Activated T-cell treated with anti-CD3 and anti-CD28 coated beads, Interleukin-2, amount 50 U/mL, for 1 hour (primary cell): ENCODE results near the gene UNC45B.
"Not testable (repeated sequence)": the region's sequence is repeated elsewhere in the genome, so short reads cannot be mapped to it uniquely, and the experiment has no call there.

Source experiments
- DNase-seq: peaks from one replicate; pipeline ENCODE4 v3.0.0-alpha.2; 2020

The UNC45B gene, protein sequence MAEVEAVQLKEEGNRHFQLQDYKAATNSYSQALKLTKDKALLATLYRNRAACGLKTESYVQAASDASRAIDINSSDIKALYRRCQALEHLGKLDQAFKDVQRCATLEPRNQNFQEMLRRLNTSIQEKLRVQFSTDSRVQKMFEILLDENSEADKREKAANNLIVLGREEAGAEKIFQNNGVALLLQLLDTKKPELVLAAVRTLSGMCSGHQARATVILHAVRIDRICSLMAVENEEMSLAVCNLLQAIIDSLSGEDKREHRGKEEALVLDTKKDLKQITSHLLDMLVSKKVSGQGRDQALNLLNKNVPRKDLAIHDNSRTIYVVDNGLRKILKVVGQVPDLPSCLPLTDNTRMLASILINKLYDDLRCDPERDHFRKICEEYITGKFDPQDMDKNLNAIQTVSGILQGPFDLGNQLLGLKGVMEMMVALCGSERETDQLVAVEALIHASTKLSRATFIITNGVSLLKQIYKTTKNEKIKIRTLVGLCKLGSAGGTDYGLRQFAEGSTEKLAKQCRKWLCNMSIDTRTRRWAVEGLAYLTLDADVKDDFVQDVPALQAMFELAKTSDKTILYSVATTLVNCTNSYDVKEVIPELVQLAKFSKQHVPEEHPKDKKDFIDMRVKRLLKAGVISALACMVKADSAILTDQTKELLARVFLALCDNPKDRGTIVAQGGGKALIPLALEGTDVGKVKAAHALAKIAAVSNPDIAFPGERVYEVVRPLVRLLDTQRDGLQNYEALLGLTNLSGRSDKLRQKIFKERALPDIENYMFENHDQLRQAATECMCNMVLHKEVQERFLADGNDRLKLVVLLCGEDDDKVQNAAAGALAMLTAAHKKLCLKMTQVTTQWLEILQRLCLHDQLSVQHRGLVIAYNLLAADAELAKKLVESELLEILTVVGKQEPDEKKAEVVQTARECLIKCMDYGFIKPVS

DNA sequence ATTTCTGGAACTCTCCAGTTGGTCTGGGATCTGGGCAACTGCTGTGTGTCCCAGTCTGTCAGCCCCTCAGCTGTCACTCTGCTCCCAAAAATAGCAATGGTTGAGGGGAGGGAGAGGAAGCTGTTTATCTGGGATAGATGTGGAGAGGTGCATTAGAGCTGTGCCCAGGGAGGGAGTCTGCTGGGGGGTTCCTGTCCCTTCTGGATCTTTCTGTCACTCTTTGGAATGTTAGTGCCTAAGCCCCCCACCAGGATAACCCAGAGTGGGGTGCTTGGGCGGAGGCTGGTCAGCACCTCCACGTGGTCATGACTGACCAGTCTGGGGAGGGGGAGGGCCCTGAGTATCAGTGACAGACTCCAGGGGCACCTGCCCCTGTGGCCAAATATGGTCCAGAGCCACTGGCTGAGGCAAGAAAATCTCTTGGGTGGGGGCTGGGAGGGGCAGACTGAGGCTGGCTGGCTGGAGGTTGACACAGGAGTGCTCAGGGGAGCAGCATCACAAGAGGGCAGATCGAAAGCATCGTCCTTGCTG lies at the start of gene UNC45B:
TSS of gene UNC45B (plus strand) at position 443 of the 531 bp plus-strand sequence. CDS start 447 bp downstream, outside the sequence.
- no peak for DNase-seq

DNA sequence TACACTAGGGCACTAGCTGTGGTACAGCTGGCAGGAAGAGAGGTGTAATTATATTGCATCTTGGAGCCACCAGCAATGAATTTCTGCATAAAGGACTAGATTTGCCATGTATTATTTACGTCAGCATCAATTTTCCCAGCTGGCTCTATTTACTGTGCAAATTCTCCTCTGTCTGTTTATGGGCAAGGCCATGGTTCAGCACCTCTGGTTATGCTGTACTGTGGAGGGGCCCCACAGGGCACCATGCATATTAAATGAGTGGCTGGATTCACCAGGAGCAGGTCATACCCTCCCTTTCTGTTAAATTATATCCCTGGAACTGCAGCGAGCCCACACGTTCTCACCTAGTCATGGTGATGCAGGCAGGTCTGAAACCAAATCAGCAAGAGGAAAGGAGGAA lies 47.7 kb upstream of the UNC45B start:
- DNase-seq, result no peak

DNA sequence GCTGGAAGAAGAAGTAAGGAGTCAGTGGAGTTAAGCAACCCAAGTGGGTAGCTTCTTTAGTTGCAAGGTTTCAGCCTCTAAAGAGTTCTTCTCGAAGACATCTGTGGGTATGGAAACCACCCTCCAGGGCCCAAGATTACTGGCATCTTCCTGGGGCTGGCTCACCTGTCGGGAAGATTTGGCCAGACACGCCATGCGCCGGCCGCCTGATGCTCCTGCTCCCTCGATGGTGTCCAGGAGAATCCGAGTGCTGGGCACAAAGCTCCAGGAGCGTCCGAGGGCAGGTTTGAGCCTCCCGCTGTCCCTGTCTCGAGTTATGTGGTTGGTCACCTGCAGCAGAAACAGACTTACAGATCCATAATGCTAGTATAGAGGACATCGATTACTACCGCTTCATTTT lies 46.6 kb upstream of the UNC45B start:
- no peak for DNase-seq

DNA sequence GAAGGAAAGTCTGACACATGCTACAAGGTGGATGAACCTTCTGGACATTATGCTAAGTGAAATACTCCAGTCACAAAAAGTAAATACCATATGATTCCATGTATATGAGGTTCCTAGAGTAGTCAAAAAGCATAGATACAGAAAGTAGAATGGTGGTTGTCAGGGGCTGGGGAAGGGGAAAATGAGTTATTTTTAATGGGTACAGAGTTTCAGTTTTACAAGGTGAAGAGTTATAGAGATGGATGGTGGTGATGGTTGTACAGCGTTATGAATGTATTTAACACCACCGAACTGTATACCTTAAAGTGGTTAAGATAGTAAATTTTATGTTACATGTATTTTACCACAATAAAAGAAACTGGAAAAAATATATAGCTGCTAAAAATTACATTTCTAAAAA lies 45.9 kb upstream of the UNC45B start:
- DNase-seq, result no peak

DNA sequence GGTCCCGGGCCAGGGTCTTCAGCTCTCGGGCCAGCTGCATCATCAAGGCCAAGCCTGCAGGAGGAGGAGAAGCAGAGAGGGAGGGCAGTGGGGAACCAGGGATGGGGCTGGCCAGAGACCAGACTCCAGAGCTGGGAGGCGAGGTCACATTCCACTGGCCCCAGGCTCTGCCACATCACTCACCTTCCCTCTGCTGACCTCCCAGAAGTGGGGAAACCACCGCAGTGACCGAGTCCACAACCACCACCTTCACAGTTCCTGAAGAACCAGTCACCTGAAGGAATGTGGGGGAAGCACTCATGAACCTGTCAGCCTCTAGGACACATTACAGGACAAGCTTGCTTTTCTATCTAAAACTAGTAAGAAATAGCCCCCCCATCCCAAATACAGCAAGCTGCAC lies 44.3 kb upstream of the UNC45B start:
- no peak for DNase-seq

DNA sequence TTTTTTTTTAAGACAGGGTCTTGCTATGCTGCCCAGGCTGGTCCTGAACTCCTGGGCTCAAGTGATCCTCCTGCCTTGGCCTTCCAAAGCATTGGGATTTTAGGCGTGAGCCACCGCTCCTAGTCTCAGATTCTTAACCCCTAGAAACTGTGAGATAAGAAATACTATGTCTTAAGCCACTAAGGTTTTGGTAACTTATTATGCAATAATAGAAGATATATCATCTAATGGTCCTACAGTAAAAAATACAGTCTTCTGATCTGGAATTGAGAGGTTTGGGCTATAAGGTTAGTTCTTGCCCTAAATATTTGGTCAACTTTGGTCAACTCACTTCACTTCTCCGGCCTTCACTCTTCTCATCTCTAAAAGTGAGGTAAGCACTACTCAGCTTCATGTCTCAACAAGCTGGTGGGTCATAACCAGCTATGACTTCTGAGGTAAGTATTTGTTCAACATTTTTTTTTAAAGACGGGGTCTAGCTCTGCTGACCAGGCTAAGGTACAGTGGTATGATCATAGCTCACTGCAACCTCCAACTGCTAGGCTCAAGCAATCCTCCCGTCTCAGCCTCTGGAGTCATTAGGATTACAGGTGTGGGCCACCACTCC lies 42.7 kb upstream of the UNC45B start:
- DNase-seq, result no peak

DNA sequence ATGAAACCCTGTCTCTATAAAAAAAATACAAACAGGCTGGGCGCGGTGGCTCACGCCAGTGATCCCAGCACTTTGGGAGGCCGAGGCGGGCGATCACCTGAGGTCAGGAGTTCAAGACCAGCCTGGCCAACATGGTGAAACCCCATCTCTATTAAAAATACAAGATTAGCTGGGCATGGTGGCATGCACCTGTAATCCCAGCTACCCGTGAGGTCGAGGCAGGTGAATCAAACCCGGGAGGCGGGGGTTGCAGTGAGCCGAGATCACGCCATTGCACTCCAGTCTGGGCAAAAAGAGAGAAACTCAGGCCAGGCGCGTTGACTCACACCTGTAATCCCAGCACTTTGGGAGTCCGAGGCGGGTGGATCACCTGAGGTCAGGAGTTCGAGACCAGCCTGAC lies 36.8 kb upstream of the UNC45B start:
- not testable (repeated sequence) for DNase-seq

DNA sequence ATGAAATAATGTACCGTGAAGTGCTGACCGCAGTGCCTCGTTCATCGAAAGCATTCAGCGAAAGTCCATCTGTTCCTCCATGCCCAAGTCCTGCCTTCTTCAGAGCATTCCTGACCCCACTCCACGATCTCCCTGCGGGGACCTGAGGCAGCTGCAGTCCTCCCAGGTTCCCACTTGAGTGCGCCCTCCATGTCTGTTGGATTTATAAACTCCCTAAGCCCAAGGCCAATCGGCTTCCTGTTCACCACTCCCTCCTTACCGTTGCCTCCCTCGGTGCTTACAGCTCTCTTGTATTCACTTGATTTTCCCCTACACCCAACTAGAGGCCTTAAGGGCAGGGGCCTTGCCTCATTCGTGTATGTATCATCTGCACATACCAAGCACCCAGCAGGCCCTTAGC lies 30.8 kb upstream of the UNC45B start:
- no peak for DNase-seq

DNA sequence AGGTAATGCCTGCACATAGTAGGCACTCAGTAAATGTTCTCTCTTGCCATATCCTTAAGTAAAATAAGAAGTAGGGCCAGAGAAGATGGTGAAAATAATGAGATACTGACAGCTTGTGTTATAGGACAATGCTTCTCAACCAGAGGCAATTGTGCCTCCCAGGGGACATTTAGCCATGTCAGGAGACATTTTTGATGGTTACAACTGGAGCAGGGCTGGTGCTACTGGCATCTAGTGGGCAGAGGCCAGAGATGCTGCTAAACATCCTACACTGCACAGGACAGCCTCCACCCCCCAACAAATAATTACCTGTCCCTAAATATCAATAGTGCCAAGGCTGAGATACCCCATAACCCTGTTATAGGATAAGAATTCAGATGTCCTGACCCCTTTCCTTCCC lies 29.6 kb upstream of the UNC45B start:
- no peak for DNase-seq

DNA sequence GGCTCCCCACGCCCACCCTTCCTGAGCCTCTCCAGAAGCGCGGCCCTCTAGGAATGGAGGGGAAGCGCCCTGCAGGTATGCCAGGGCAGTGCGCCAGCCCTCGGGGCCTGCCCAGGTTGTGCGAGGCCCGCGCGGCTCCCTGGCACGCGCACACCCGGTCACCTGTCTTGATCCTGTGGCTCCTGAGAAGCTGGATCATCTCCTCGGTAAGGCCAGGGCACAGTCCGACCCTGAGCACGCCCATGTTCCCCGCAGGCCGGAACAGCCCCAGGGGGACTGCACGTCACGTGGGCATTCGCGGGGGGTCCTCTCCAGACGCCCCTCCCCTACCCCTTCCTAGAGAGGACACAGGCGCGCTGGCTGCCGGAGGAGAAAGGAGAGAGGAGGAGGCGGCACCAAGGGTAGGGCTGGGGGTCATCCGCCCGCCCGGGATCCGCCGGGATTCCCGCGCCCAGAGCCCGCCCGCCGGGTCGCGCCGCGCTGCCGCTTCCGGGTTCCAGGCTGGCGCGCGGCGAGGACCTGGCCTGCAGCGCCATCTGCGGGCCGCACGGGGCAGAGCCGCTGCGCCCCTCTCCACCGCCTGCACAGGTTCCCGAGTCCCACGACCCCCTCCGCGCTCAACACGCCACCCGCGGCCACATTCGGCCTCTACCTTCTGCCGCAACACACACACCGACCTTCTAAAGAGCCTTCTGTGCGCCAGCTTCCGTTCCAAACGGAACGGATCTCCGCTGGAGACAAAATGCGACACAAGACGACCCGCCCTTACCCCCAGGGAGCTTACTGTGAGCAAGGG lies 28.0 kb upstream of the UNC45B start, which contains the start of gene RAD51D:
TSS of gene RAD51D (minus strand) at position 491 of the 796 bp plus-strand sequence. CDS start at position 244, 247 bp downstream.
- peak; percentile 88 for DNase-seq

DNA sequence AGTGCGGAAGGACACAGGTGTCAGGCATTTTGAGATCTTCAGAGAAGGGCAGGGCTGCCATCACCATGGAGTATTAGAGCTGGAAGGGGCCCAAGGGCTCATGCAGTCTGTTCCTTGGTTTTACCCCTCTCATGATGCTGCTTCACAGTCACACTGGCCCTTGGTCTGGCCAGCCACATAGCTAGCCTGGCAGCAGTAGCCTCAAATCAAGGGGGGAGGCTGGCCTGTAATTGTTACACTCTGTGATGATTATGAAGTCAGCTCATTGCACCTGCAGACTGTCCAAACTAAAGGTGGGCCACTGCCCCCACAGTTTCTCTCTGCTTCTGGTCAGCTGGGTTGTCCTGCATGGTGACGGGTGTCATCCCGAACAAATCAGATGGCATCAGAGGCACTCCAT lies 26.3 kb upstream of the UNC45B start, which contains the start of gene FNDC8:
TSS of gene FNDC8 (plus strand) at position 301 of the 400 bp plus-strand sequence. CDS start at position 380, 79 bp downstream.
- no peak for DNase-seq

DNA sequence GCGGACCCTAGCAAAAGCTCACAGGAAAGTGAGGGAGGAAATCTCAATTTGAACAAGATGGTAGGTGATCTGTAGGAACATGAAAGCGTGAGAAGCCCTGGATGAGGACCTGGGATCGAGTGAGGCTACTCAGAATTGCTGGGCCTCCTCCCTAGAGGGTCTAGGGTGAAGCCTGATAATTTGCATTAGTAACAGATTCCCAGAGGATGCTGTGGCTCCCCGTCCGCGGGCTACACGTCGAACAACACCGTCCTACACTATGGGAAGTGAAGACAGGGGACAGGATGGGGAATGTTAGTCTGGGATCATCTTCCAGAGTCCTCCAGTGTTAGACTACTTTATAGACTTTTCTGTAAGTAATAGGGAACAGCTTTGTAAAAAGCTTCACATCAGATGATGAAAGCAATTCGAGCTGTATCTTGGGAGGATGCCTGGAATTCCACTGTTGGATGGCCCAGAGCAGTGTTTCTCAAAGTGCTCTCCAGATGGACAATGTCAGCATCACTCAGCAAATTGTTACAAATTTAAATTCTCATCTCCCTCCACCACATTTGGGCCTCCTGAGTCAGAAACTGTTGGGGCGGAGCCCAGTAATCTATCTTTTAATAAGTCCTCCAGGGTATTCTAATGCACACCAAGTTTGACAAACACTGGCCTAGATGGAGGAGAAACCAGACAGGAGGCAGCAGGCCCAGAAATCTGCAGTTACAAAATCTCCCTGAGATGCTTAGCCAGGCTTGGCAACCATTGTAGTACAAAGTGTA lies 19.7 kb upstream of the UNC45B start:
- no peak for DNase-seq

DNA sequence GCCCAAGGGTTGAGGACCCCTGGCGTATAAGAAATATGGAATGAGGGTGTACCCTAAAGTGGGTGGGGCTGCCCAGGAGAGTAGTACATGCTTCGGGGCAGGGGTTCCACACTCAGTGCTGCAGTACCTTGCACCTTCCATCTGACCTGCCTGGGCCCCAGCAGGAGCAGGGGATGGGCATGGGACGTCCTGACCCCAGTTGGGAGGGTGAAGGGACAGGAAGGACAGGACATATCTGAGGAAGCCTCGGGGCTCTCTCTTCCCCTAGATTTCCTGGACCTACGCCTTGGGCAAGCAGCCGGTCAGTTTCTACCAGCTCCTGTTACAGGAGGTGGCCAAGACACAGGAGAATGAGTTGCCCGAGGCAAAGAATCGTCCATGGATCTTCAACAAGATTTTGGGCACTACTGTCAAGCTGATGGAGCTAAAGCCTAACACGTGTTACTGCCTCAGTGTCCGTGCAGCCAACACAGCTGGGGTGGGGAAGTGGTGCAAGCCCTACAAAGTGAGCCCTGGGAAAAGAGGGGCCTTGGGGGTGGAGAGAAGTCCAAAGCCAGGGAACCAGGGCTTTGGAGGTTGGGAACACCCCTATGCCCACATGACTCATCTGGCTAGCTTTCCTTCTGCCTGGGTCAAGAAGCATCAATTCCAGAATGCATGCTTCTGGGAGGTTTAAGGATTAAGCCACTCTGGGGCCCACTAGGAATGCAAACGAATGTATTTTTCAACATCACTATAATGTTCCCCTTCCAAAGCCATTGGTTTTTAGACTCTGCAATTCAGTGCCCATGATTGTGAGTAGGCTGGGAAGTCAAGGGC lies 18.3 kb upstream of the UNC45B start:
- DNase-seq, result no peak

DNA sequence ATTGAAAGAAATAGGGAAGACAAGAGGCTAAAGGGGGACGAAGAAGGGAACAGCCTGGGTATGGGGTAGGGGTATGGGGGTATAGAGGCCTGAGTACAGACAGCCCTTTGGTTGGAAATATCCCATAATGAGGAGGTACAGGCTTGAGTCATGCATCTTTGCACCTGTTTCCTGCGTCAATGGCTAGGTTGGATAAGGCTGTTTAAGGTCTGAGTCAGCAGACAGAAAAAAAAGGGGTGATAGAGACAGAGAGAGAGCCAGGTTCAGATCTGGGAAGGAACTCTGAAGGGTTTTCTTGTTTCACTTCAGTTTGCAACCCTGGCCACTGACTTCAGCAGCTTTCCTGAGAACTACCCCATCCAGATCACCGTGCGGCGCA lies 17.7 kb upstream of the UNC45B start:
- DNase-seq, result no peak

DNA sequence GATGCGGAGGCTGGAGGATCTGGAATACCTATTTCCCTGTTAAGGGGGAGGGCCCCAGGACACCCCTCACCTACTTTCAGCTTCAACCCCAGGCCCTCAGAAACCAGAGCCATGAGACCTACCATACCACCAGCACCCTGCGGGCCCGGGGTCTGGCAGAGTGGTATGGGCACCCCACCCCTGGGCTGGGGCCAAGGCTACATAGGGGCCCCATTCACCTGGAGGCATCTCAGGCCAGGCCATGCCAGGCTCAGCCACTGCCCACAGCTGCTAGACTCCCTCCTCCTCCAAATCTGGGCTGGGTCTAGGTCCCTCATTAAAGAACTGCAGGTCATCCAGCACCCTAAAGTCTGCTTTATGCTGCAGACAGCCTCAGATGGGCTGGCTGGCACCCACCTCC lies 17.2 kb upstream of the UNC45B start:
- DNase-seq, result no peak

DNA sequence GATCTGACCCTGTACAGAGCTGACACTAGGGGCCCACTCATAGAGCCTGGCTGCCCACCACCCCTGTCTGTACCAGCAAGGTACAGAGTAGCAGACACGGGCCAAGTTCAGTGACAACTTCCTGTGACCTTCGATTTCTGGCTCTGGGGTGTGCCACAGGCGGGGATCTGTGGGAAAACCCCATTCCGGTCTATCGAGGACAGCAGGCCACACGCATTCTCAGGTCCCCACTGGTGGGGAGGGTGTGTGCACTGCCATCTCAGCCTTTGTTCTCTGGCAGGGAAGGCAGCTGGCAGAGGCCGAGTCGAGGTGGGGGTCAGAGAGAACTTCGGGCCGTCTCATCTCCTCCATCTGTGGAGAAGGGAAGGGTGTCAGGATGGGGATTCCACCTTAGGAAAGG lies 15.5 kb upstream of the UNC45B start:
- DNase-seq, result no peak

DNA sequence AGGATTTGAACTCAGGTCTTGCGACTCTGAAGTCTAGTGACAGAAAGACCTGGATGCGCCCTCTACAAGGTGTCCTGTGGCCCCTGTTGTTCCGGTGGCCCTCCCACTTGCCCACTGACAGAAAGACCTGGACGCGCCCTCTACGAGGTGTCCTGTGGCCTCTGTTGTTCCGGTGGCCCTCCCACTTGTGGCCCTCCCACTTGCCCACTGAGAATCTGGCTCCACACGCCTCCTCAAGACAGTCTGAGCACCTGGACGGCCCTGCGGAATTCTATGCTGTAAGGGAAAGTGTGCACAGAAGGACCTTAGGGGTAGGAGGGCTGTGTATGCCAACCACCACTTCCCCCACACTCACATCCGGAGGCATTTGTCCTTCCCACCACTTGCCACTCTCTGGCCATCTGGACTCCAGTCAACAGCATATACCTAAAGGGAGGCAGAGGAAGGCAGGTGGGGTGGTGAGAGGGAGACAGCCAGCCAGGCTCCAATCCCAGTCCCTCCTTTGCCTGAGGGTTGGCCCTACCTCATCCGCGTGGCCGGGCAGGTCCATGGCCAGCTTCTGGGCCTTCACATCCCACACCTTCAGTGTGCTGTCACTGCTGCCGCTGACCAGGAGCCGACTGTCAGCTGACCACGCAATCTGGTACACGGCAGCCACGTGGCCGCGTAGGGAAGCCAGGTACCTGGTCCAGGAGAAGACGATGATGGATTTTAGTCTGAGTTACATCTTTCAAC lies 14.6 kb upstream of the UNC45B start:
- DNase-seq, result no peak

DNA sequence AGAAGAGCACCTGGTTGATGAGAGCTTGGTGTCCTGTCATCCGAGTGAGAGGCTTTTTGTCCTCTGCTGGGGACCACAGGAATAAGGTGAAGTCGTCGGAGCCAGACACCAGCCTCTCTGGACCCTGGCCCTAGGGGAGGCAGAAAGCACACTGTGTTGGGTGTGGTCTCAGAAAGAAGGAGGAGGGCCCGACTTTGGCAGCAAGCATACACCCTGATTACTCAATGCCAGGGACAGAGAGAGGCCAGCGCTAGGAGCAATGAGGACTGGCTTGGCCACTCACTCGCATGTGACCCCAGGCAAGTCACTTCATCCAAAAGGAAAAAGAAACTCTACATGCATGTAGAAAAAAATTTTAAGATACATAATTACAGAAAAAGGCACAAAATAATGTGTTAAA lies 12.3 kb upstream of the UNC45B start:
- no peak for DNase-seq

DNA sequence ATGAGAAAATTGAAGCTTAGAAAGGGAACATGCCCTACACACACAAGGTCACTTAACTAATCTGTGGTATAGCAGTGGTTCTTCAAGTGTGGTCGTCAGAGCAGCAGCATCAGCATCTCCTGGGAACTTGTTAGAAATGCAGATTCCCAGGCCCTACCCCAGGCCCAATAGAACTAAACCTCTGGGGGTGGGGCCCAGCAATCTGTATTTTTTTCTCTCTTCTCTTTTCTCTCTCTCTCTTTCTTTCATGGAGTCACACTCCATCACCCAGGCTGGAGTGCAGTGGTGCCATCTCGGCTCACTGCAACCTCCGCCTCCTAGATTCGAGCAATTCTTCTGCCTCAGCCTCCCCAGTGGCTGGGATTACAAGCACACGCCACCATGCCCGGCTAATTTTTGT lies 9.4 kb upstream of the UNC45B start:
- DNase-seq, result no peak
